ENCODE measurements around the gene TMEM161A.
"Not testable (repeated sequence)": the region's sequence is repeated elsewhere in the genome, so short reads cannot be mapped to it uniquely, and the experiment has no call there.

The TMEM161A gene

DNA sequence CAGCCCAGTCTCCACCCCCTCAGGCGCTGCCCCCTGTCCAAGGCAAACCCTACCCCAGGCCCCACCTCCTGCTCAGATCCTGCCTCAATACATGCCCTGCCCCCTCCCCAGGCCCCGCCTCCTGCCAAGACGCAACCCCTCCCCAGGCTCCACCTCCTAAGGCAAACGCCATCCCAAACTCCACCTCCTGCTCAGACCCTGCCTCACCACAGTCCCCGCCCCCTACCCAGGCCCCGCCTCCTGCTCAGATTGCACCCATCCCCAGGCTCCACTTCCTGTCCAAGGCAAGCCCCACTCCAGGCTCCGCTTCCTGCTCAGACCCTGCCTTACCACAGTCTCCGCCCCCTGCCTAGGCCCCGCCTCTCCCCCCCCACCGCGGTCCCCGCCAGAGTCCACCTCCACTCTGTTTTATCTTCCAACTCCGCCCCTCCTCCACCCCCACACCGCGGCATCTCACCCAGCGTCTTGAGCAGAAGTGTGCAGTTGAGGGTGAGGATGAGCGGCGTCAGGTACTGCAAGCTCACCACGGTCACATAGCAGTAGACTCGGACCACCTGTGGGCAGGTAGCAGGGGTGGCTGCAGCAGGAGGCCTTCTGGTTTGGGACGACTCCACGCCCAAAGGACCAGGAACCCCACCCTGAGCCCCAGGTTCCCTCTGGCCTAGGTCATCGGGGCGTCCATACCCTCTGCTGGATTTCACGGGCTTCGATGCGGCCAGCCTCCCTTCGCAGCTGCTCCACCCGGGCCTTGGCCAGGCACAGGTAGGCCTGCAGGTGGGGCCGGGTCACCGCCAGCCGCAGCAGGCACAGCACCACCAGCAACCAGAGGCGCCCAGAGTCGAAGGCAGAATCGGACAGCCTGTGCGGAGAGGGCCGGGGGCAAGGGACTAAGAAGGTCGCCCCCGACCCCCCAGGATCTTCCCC, 17.7 kb downstream of the TMEM161A start:
- DNase-seq, result no peak

DNA sequence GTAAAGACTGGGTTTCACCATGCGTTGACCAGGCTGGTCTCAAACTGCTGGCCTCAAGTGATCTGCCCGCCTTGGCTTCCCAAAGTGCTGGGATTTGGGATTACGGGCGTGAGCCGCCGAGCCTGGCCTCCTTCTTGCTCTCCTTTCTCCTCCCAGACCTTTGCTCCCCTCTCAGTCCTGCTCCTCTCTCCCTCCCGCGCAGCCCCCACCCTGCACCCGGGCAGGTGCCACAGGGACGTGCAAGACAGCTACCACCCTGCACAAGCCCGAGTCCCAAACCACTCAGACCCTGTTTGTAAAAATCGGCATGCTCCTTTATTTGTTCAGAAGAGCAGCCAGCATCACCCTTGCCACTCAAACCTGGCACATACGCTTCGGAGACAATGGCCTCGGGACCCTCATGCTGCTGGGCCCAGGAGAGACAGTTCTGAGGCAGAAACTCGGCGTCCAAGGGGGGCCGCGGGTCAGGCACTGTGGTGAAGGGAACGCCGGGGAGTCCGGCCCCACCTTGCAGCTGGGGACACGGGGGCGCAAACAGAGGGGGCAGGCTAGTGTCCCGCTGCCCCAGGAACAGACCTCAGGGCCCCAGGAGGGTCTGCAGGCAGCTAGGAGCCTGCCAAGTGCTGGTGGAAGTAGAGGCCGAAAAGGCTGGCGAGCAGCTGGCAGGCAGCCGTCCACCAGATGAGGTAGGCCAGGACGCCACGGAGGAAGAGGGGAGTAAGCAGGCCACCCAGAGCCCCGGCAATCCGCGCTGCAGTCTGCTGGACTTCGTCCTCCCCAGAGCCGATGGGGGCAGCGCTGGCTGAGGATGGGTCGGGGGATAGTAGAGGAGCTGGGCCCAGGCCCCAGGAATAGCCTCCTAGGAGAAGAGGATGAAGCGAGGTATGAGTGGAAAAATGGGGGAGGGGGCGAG, 18.7 kb downstream of the TMEM161A start:
- DNase-seq, result no peak

DNA sequence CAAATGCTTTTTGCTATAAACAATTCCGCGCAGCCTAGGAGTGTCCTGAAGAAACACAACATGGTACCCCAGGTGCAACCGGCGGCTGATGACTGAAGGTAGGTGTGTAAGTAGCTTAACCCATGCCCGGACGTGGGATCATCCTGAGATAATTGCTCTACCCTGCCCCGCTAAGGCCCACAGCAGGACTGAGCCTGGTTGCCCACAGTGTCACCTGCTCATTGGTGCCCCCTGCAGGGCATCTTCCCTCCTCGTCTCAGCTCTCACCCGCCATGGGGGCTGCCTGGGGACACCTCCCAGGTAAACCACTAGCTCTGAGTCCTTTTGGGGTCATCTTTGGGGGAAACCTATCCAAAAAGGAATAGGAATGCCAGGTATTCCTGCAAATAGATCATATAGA, 22.3 kb downstream of the TMEM161A start:
- DNase-seq, result peak in 3 of 4 experiments; percentile 10 to 35 (median 13)

DNA sequence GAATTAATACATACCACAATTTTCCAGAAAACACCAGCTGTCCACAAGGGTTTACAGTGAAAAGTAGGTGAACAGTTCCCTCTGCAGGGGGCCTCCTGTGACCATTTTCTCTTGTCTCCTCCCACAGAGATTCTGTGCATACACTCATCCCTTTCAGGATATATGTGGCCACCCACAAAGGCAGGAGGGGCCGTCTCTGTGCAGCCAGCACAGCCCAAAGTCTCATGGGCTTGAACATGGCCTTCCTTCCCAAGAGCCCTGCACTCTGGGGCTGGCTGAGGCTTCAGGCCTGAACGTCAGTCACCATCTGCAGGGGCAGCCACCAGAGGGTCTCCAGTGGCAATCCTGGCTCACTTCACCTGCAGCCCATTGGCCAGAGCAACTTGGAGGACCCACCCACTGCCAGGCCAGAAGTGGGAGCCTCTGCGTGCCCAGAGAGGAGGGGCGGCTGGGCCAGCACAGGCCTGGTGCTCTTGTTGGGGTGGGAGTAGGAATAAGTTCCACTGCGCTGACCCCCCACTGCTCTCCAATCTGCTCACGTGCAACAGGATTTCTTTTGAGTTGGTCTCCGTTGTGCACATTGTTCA, 25.1 kb downstream of the TMEM161A start:
- no peak for DNase-seq

DNA sequence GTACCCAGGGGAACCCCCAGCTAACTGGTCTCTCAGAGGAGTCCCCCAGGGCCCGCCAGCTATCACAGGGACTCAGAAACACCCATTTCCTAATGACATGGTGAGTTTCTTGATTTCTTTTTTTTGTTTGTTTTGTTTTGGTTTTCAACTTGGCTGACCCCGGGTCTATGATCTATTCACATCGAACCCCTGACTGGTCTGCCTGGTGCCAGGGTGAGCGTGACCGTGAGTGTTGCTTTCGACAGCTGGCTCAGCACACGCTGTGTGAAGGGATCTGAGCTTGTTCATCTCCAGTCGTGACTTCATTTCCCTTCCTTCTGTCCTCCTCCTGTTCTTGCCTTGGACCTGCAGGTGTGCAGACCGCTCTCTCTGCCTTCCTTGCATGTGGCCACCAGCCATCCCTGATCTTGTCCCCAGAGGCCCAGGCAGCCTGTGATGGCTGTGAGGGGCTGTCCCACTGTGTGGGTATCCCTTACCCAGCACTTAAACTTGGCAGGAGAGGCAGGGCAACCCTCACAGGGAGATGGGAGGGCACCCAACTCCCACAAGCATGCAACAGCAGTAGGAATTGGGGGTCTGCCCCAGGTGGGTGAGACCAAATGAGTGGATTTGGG, 26.2 kb downstream of the TMEM161A start:
- DNase-seq, result no peak

DNA sequence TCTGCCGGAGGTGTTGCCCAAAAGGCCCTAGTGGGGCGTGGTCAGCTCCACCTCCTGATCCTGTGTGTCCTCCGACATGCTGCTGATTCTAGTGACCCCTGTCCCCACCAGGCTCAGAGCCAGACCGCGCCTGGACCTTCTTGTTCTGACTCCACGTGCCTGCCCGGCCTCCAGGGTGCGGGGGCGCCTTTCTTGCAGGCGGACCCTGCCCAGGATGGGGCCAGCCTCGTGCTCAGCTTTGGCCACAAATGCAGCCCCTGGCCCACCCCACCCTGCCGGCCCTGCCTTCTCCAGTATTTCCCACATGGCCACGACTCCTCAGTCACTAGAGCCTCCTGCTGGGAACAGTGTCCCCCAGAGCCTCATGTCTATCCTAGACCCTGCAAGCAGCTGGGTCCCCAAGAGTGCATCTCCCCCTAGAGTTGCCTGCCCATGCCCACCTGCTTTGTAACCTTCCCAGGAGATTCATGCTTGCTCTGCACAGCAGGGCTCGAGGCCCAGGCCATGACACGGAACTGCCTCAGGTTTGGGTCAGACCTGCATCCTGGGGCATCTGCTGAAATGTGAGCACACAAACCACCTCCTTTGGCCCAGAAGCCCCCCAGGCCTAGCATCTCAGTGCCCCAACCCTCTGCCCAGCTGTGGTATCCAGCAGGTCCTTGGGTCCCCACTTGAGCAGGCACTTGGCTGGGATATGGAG, 27.0 kb downstream of the TMEM161A start:
- no peak for DNase-seq

DNA sequence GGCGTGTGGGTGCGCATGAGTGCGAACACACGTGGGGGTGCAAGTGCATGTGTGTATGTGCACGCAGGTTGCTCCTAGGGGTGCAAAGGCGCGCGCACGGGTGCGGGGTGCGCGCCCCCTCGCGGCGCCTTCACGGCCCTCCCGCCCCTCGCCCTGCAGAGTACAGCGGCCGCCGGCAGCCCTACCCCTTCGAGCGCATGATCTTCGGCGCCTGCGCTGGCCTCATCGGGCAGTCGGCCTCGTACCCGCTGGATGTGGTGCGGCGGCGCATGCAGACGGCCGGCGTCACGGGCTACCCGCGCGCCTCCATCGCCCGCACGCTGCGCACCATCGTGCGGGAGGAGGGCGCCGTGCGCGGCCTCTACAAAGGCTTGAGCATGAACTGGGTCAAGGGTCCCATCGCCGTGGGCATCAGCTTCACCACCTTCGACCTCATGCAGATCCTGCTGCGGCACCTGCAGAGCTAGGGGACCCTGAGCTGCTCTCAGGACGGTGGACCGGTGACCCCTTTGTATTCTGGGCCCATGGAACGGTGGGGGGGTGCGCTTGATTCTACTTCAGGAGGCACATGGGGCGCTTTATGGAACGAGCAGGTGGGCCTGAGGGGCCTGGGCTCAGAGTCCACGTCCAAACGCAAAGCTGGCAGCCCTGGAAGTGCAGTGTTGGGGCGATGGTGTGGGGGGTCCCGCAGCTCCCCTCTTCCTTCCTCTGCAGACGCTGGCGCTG, 27.7 kb downstream of the TMEM161A start:
- no peak for DNase-seq

DNA sequence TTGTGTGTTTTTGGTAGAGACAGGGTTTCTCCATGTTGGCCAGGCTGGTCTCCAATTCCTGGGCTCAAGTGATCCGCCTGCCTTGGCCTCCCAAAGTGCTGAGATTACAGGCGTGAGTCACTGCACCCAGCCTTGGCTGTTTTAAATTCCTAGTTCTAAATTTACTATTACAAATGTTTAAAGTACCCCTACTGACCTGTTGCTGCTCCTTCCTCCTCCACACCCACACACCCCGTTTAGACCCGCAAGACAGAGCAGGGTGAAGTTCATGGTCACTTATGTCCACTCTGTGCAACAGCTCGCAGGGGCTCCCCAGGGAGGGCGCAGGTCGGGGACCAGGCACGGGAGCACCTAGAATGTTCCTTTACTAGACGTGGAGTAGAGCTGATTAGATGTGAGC, 28.7 kb downstream of the TMEM161A start:
- DNase-seq, result no peak

DNA sequence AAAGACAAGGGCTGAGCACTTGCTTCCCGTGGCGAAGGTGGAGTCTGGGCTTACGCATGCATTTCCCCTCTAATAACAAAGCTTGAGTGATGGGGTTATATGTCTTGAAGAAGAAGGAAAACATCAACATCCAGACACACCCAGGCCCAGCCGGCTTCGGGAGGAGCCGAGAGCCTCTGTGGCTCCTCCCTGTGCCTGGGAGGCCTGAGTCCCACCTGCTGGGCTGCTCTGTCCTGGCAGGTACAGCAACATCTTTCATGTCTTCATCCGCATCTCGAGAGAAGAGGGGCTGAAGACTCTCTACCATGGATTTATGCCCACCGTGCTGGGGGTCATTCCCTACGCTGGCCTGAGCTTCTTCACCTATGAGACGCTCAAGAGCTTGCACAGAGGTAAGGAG, 30.6 kb downstream of the TMEM161A start:
- DNase-seq, result no peak

DNA sequence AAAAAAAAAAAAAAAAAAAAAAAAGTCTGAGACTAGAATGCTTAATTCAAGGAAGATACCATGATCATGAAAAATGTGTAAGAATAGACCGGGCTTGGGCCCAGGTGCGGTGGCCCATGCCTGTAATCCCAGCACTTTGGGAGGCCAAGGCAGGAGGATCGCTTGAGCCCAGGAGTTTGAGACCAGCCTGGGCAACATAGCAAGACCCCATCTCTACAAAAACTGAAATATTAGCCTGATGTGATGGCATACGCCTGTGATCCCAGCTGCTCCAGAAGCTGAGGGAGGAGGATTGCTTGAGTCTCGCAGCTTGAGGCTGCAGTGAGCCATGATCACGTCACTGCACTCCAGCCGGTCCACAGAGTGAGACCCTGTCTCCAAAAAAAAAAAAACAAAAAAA, 31.3 kb downstream of the TMEM161A start:
- not testable (repeated sequence) for DNase-seq

DNA sequence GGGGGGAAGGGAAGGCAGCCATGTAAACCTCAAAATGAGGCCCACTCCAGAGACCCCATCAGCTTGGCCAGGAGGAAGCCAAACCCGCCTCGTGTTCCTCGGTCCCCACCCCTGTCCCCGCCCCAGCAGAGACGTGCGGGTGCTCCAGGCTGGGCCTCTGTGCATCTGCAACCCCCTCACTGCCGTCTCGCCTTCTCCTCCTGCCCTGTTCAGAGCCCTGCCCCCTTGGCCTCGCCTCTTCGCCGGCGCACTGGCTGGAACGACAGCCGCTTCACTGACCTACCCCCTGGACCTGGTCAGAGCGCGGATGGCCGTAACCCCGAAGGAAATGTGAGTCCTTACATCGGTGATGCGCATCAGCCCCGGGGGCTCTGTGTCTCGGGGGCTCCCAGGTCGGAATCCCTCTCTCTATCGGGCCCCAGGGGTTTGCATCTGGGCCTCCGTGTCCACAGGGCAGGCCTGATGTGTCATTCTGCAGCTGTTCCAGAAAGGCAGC, 32.2 kb downstream of the TMEM161A start:
- DNase-seq, result no peak

DNA sequence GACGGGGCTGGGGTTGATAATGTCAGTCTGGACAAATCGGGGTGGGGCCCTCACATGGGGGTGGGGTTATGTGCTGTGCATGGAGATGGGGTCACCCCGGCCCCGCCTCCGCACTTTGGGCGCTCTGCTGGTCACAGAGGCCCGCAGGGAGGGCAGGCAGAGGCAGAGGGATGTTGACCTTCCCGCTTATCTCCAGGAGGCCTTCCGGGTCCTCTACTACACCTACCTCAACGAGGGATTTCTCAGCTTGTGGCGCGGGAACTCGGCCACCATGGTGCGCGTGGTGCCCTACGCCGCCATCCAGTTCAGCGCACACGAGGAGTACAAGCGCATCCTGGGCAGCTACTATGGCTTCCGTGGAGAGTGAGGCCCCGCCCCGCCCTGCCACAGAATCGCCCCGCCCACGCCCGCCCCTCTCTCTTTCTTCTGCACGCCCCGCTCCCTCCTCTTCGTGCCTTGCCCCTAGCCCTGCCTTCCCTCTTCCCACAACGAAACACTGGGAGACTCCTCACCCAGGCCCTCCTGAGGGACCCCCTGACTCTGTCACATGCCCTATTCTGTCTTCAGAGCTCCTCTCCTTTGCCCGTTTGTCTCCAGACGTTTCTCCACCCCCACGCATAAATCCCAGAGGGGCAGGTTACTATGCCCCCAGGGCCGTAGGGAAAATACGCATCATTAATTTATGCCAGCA, 32.8 kb downstream of the TMEM161A start:
- DNase-seq, result no peak

DNA sequence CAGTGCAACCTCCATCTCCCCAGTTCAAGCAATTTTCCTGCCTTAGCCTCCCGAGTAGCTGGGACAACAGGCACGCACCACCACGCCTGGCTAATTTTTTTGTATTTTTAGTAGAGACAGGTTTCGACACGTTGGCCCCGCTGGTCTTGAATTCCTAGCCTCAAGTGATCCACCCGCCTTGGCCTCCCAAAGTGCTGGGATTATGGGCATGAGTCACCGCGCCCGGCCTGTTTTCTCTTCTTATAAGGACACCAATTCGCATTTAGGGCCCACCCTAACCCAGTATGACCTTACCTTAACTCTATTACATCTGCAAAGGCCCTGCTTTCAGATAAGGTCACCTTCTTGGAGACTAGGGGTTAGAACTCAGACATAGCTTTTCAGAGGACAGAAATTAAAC, 35.1 kb downstream of the TMEM161A start:
- no peak for DNase-seq

DNA sequence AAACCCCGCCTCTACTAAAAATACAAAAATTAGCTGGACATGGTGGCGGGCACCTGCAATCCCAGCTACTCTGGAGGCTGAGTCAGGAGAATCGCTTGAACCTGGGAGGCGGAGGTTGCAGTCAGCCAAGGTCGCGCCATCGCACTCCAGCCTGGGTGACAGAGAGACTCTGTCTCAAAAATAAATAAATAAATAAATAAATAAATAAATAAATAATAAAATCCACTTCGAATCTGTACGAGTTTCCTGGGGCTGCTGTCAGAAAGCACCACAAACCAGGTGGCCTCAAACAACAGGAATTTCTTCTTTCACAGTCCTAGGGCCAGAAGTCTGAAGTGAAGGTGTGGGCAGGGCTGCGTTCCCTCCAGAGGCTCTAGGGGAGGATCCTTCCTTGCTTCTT, 35.7 kb downstream of the TMEM161A start:
- DNase-seq, result not testable (repeated sequence)

DNA sequence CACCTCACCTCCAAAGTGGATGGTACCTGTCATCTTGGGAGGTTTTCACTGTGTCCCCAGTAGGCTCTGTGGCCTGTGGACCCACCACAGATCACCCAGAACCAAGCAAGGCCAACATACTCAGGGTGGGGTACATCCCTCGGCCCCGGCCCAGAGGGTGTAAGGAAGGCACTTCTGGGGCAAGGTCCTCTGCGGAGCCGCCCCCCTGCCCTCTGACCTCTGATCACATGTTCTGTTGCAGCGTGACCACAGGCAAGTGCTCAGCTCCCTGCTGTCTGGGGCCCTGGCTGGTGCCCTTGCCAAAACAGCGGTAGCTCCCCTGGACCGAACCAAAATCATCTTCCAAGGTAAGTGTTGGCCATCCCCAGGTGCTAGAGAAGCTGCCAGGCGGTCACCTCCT, 36.7 kb downstream of the TMEM161A start:
- DNase-seq, result no peak

DNA sequence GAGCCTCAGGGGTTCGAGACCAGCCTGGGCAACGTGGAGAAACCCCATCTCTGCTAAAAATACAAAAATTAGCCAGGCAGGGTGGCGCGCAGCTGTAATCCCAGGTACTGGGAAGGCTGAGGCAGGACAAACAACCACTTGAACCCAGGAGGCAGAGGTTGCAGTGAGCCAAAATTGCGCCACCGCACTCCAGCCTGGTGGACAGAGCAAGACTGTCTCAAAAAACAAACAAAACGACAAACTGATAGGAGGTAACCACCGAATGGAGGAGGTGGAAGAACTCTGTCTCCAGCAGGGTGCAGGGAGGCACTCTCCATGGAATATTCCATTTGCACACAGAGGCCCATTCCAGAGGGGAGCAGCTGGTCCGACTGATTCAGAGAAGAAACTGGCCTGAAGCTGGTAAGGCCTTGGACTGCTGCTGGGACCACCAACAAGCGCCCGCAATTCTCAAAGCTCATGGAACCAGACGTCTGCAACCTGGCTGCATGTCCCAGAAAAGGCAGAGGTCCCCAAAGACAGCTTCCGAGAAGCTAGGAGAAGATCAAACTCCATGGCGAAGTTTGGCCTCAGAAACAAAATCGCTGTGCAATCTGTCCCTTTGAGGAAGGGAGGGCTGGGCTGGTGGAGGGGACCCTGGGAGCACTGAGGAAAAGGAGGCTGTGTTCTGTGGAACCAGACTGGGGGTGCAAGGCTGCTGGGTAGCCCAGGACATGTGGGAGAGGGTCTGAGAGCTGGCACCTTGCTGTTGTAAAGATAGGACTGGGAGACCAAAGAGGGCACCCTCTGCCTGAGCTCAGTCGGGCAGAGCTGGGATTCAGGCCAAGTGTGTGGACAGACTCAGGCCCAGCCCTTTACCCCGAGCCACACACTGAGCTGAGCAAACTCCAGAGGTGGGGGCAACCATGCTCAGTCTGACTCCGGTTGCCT, 39.3 kb downstream of the TMEM161A start:
- DNase-seq, result no peak

DNA sequence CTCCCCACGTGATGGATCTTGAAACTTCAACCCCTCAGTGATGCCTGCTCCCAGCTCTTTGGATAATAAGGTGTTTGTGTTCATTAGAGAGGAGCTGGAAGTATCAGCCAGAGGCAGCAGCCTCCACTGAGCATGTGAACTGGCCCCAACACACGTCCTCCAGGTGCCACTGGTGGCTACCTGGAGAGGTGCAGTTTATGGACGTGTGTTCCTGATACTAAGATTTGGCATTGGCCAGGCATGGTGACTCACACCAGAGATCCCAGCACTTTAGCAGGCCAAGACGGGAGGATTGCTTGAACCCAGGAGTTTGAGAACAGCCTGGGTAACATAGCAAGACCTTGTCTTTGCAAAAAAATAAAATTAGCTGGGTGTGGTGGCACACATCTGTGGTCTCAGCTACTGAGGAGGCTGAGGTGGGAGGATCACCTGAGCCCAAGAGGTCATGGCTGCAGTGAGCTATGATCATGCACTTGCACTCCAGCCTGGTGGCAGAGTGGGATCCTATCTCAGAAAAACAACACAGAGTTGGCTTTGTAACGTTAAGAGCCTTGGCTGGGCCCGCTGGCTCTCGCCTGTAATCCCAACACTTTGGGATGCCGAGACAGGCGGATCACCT, 40.1 kb downstream of the TMEM161A start:
- no peak for DNase-seq

DNA sequence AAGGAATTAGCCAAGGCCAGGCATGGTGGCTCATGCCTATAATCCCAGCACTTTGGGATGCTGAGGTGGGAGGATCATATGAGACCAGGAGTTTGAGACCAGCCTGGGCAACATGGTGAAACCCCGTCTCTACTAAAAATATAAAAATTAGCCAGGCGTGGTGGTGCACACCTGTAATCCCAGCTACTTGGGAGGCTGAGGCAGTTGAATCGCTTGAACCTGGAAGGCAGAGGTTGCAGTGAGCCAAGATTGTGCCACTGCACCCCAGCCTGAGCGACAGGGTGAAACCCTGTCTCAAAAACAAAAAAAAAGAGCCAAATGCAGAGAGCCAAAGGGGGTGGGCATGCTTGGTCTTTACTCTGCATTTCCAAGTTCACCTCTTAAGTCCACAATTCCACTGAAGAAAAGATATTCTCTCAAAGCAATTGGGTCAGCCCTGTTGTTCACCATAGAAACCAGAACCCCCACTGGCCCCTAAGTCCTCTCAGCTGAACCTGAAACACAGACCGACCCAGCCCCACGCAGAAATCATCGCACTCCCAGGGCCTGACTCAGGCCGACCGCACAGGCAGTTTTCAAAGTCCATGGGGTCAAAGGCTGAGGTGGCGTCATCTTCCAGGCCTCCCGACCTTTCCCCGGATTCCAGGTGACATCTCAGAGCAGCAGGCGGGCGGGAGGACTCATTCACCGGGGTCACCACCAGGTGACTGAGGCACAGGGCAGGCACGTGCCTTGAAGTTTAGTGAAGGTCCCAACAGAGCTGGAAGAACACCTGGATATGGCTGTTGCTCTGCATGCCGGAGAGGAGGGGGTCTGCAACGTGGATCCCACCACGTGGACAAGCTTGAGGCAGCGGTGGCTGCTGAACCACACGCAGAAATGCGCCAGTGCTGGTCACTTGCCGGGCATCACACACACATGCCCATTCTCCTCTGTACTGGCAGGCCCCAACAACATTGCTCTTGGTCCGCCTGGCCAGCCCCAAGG, 41.3 kb downstream of the TMEM161A start:
- DNase-seq, result no peak
